WTC11 (cell line): ENCODE results near the gene ARRDC3.
"Not testable (repeated sequence)": the region's sequence is repeated elsewhere in the genome, so short reads cannot be mapped to it uniquely, and the experiment has no call there.

Experiments used
- CBFB ChIP-seq: sonication (generic); formaldehyde crosslinking; IDR thresholded peaks from 2 replicates; pipeline ENCODE4 v1.8.1; 2022; ENCODE audit warnings: mild to moderate bottlenecking, low read depth, missing genetic modification reagents
- ELF4 ChIP-seq: sonication (generic); formaldehyde crosslinking; IDR thresholded peaks from 2 replicates; pipeline ENCODE4 v1.8.1; 2022; ENCODE audit warnings: low read depth, mild to moderate bottlenecking, moderate library complexity, missing genetic modification reagents
- ESRRA ChIP-seq: sonication (generic); formaldehyde crosslinking; IDR thresholded peaks from 2 replicates; pipeline ENCODE4 v1.8.1; 2022; ENCODE audit warnings: mild to moderate bottlenecking, missing genetic modification reagents, borderline replicate concordance
- FOXK1 ChIP-seq: sonication (generic); formaldehyde crosslinking; IDR thresholded peaks from 2 replicates; pipeline ENCODE4 v1.8.0; 2022; ENCODE audit warnings: mild to moderate bottlenecking, moderate library complexity, missing genetic modification reagents
- GABPB1 ChIP-seq: sonication (generic); formaldehyde crosslinking; IDR thresholded peaks from 2 replicates; pipeline ENCODE4 v1.8.1; 2023; ENCODE audit warnings: mild to moderate bottlenecking, missing genetic modification reagents
- NFYB ChIP-seq: sonication (generic); formaldehyde crosslinking; conservative IDR thresholded peaks from 2 replicates; pipeline ENCODE4 v1.8.0; 2022; ENCODE audit warnings: low read depth, missing genetic modification reagents
- TEAD4 ChIP-seq: sonication (generic); formaldehyde crosslinking; IDR thresholded peaks from 2 replicates; pipeline ENCODE4 v1.8.0; 2022; ENCODE audit warnings: mild to moderate bottlenecking, missing genetic modification reagents
- ZNF121 ChIP-seq: sonication (generic); formaldehyde crosslinking; IDR thresholded peaks from 2 replicates; pipeline ENCODE4 v1.8.0; 2023; ENCODE audit warnings: missing genetic modification reagents
- TF ChIP-seq, protein P1 (sequence below): fragments of 200-600 bp; IDR thresholded peaks from 2 replicates; pipeline ENCODE4 v1.8.0; 2022; ENCODE audit warnings: antibody characterized with exemption
- TF ChIP-seq, protein P2 (sequence below): sonication (generic); formaldehyde crosslinking; IDR thresholded peaks from 2 replicates; pipeline ENCODE4 v1.8.0; 2022; ENCODE audit warnings: missing genetic modification reagents
- TF ChIP-seq, protein P3 (sequence below): sonication (generic); formaldehyde crosslinking; IDR thresholded peaks from 2 replicates; pipeline ENCODE4 v1.8.1; 2022; ENCODE audit warnings: mild to moderate bottlenecking, missing genetic modification reagents, moderate library complexity, borderline replicate concordance
- TF ChIP-seq, protein P4 (sequence below): sonication (generic); formaldehyde crosslinking; IDR thresholded peaks from 2 replicates; pipeline ENCODE4 v1.8.0; 2022; ENCODE audit warnings: mild to moderate bottlenecking, missing genetic modification reagents
- TF ChIP-seq, protein P5 (sequence below): sonication (generic); formaldehyde crosslinking; conservative IDR thresholded peaks from 2 replicates; pipeline ENCODE4 v1.8.1; 2022; ENCODE audit warnings: mild to moderate bottlenecking, missing genetic modification reagents

GRCh38 chr5:91344661-91345200, 38.4 kb downstream of the ARRDC3 start:
- TF ChIP-seq, protein P1, sequence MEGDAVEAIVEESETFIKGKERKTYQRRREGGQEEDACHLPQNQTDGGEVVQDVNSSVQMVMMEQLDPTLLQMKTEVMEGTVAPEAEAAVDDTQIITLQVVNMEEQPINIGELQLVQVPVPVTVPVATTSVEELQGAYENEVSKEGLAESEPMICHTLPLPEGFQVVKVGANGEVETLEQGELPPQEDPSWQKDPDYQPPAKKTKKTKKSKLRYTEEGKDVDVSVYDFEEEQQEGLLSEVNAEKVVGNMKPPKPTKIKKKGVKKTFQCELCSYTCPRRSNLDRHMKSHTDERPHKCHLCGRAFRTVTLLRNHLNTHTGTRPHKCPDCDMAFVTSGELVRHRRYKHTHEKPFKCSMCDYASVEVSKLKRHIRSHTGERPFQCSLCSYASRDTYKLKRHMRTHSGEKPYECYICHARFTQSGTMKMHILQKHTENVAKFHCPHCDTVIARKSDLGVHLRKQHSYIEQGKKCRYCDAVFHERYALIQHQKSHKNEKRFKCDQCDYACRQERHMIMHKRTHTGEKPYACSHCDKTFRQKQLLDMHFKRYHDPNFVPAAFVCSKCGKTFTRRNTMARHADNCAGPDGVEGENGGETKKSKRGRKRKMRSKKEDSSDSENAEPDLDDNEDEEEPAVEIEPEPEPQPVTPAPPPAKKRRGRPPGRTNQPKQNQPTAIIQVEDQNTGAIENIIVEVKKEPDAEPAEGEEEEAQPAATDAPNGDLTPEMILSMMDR, result not testable (repeated sequence)
- TF ChIP-seq CBFB (CRISPR knock-in tag); NFYB (CRISPR knock-in tag); ESRRA (CRISPR knock-in tag); ZNF121 (CRISPR knock-in tag); FOXK1 (CRISPR knock-in tag); TEAD4 (CRISPR knock-in tag); GABPB1 (CRISPR knock-in tag); ELF4: not testable (repeated sequence)
- TF ChIP-seq, protein P2, sequence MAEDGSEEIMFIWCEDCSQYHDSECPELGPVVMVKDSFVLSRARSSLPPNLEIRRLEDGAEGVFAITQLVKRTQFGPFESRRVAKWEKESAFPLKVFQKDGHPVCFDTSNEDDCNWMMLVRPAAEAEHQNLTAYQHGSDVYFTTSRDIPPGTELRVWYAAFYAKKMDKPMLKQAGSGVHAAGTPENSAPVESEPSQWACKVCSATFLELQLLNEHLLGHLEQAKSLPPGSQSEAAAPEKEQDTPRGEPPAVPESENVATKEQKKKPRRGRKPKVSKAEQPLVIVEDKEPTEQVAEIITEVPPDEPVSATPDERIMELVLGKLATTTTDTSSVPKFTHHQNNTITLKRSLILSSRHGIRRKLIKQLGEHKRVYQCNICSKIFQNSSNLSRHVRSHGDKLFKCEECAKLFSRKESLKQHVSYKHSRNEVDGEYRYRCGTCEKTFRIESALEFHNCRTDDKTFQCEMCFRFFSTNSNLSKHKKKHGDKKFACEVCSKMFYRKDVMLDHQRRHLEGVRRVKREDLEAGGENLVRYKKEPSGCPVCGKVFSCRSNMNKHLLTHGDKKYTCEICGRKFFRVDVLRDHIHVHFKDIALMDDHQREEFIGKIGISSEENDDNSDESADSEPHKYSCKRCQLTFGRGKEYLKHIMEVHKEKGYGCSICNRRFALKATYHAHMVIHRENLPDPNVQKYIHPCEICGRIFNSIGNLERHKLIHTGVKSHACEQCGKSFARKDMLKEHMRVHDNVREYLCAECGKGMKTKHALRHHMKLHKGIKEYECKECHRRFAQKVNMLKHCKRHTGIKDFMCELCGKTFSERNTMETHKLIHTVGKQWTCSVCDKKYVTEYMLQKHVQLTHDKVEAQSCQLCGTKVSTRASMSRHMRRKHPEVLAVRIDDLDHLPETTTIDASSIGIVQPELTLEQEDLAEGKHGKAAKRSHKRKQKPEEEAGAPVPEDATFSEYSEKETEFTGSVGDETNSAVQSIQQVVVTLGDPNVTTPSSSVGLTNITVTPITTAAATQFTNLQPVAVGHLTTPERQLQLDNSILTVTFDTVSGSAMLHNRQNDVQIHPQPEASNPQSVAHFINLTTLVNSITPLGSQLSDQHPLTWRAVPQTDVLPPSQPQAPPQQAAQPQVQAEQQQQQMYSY (CRISPR knock-in tag), result not testable (repeated sequence)
- TF ChIP-seq, protein P3, sequence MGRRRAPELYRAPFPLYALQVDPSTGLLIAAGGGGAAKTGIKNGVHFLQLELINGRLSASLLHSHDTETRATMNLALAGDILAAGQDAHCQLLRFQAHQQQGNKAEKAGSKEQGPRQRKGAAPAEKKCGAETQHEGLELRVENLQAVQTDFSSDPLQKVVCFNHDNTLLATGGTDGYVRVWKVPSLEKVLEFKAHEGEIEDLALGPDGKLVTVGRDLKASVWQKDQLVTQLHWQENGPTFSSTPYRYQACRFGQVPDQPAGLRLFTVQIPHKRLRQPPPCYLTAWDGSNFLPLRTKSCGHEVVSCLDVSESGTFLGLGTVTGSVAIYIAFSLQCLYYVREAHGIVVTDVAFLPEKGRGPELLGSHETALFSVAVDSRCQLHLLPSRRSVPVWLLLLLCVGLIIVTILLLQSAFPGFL (CRISPR knock-in tag), result not testable (repeated sequence)
- TF ChIP-seq, protein P4, sequence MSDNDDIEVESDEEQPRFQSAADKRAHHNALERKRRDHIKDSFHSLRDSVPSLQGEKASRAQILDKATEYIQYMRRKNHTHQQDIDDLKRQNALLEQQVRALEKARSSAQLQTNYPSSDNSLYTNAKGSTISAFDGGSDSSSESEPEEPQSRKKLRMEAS (CRISPR knock-in tag), result not testable (repeated sequence)
- TF ChIP-seq, protein P5, sequence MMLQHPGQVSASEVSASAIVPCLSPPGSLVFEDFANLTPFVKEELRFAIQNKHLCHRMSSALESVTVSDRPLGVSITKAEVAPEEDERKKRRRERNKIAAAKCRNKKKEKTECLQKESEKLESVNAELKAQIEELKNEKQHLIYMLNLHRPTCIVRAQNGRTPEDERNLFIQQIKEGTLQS (CRISPR knock-in tag), result not testable (repeated sequence)
